Caco-2 (cell line): Measurements from ENCODE around the gene ZSCAN2. TPM values are rescaled to one million over a fixed set of nuclear protein-coding genes. Genes with fewer than 3 reads are reported as not detected.
A peak's percentile ranks its signal among the peaks of the same experiment; 100 is the strongest.
"Not testable (repeated sequence)": the region's sequence is repeated elsewhere in the genome, so short reads cannot be mapped to it uniquely, and the experiment has no call there.

ENCODE experiments used
- BruUV-seq: library from RNA; stranded (reverse); fragments of 400-500 nt; replicated peaks from 2 replicates; lab custom pipeline; 2021; lab: Mats Ljungman, UMichigan
- CTCF ChIA-PET: fragments of 300-600 bp; sonication (Branson Sonifier 250); formaldehyde crosslinking; loops from one replicate; lab custom pipeline; 2022; ENCODE audit warnings: antibody characterized with exemption; lab: Charles Lee
- POLR2A ChIA-PET: fragments of 300-600 bp; sonication (Branson Sonifier 250); formaldehyde crosslinking; loops from one replicate; lab custom pipeline; 2022; ENCODE audit warnings: antibody characterized with exemption; lab: Charles Lee
- DNase-seq, 2 experiments: peaks; one replicate each; pipeline versions ENCODE4 v3.0.0 to v3.0.0-alpha.2; 2020 to 2022
- H3K27me3 ChIP-seq: replicated peaks from 2 replicates; pipeline ENCODE4 v1.6.0; 2011; ENCODE audit warnings: low read length; ENCODE audit not compliant: control insufficient read depth, insufficient read depth
- H3K36me3 ChIP-seq: 2 replicates; pipeline ENCODE4 v1.5.1; 2011; ENCODE audit warnings: low read length; ENCODE audit not compliant: control insufficient read depth, insufficient read depth
- H3K4me1 ChIP-seq: fragments of 250-450 bp; sonication (Bioruptor Pico); 2 replicates; pipeline ENCODE4 v1.5.1; 2020; ENCODE audit warnings: mild to moderate bottlenecking
- H3K4me3 ChIP-seq: 2 replicates; pipeline ENCODE4 v1.5.1; 2011; ENCODE audit warnings: low read depth, mild to moderate bottlenecking, control low read depth, low read length
- H3K9me3 ChIP-seq: fragments of 250-450 bp; sonication (Bioruptor Pico); 2 replicates; pipeline ENCODE4 v1.5.1; 2020; ENCODE audit warnings: mild to moderate bottlenecking, moderate library complexity
- H3K27ac Mint-ChIP-seq: one replicate; pipeline ENCODE4 v1.8.0; 2022; ENCODE audit warnings: mixed read lengths; ENCODE audit not compliant: unreplicated experiment
- H3K27me3 Mint-ChIP-seq: one replicate; pipeline ENCODE4 v1.8.0; 2022; ENCODE audit warnings: mixed read lengths; ENCODE audit not compliant: insufficient read depth, unreplicated experiment
- H3K36me3 Mint-ChIP-seq: one replicate; pipeline ENCODE4 v1.8.0; 2022; ENCODE audit warnings: mild to moderate bottlenecking, mixed read lengths; ENCODE audit not compliant: insufficient read depth, unreplicated experiment
- H3K4me1 Mint-ChIP-seq: one replicate; pipeline ENCODE4 v1.8.0; 2022; ENCODE audit warnings: low read depth, mixed read lengths; ENCODE audit not compliant: unreplicated experiment
- H3K4me3 Mint-ChIP-seq: one replicate; pipeline ENCODE4 v1.8.0; 2022; ENCODE audit warnings: mild to moderate bottlenecking, moderate library complexity, mixed read lengths; ENCODE audit not compliant: unreplicated experiment
- H3K9me3 Mint-ChIP-seq: one replicate; pipeline ENCODE4 v1.8.0; 2022; ENCODE audit warnings: mixed read lengths; ENCODE audit not compliant: unreplicated experiment
- CTCF ChIP-seq, 2 experiments: fragments of 200-600 bp in 1 of 2; IDR thresholded peaks; 1 replicate in 1 of 2; 2 replicates in 1 of 2; pipeline versions ENCODE4 v1.5.1 to v1.8.0; 2011 to 2022; ENCODE audit warnings: antibody characterized with exemption in 1 of 2, control low read depth in 1 of 2, inconsistent platforms in 1 of 2, low read depth in 1 of 2, low read length in 1 of 2, mild to moderate bottlenecking in 1 of 2, moderate library complexity in 1 of 2; ENCODE audit not compliant: insufficient read depth in 1 of 2, severe bottlenecking in 1 of 2, unreplicated experiment in 1 of 2
- intact Hi-C: fragments of 100-400 bp; cut with micrococcal nuclease; formaldehyde crosslinking; loops from one replicate; pipeline ENCODE4 v1.10.0; 2022; ENCODE audit not compliant: unreplicated experiment
- total RNA-seq: library from RNA; stranded (reverse); gene quantifications from 2 replicates; pipeline ENCODE4 v1.2.3, GENCODE V29; 2022

Gene ZSCAN2
- total RNA-seq, 1 experiment from 2014 or later: 12.9 TPM

- Histone ChIP-seq H3K9me3 (no peaks in the 10 kb centered on the region), H3K27me3 (no peaks in the 10 kb centered on the region), H3K4me3 (peak overlapping the region; percentile 70), H3K36me3 (no peaks in the 10 kb centered on the region), H3K4me1 (0 out of 2 replicates have a peak, but pooled peaks cover 7% of the 10 kb centered on the region)
- ChIA-PET CTCF (interaction anchor here (1.1 to 2.1 kb wide), 2 partner anchors 34 to 35 kb away, joined by 3 to 10 read pairs; partner anchors contain the start of gene ZSCAN2), POLR2A (no interaction called here)
- DNase-seq: no peak
- H3K9me3 Mint-ChIP-seq: no peaks in the 10 kb centered on the region
- H3K27me3 Mint-ChIP-seq: no peaks in the 10 kb centered on the region
- no peak for TF ChIP-seq CTCF (IDR thresholded peaks at IDR 0.05; ENCODE audit: insufficient read depth in 1 of 2, low read depth in 1 of 2, low read length in 1 of 2, severe bottlenecking in 1 of 2, unreplicated experiment in 1 of 2)
- H3K4me3 Mint-ChIP-seq: peak overlapping the region; percentile 91
- H3K27ac Mint-ChIP-seq: no peak overlapping the region
- H3K4me1 Mint-ChIP-seq: no peaks in the 10 kb centered on the region
- BruUV-seq: no TSS peak
- H3K36me3 Mint-ChIP-seq: peaks cover 29% of the 10 kb centered on the region
- intact Hi-C loops: no loop called here
Observed at GRCh38 chr15:84634228-84634837, 33.5 kb downstream of the ZSCAN2 start.

GRCh38 chr15:84638103-84638502 lies 37.3 kb downstream of the ZSCAN2 start:
- POLR2A ChIA-PET: interaction anchor here (0.7 to 1.3 kb wide), 2 partner anchors 16 to 49 kb away, joined by 3 to 6 read pairs; partner anchors contain the start of gene WDR73
- CTCF ChIA-PET: interaction anchor here (0.8 to 2.5 kb wide), 5 partner anchors 16 to 290 kb away, joined by 4 to 25 read pairs (median 6); partner anchors contain the start of genes WDR73 and ZSCAN2
- no TSS peak for BruUV-seq
- H3K4me3 Mint-ChIP-seq: no peak overlapping the region
- Histone ChIP-seq H3K27me3 (no peaks in the 10 kb centered on the region), H3K36me3 (no peaks in the 10 kb centered on the region), H3K4me1 (no peaks in the 10 kb centered on the region), H3K9me3 (no peaks in the 10 kb centered on the region), H3K4me3 (no peak overlapping the region)
- H3K4me1 Mint-ChIP-seq: no peaks in the 10 kb centered on the region
- peaks cover 35% of the 10 kb centered on the region for H3K36me3 Mint-ChIP-seq
- intact Hi-C loops: loop anchor here (1.0 kb wide), 2 partner anchors 39 to 50 kb away; no protein-coding TSS in a partner anchor
- no peaks in the 10 kb centered on the region for H3K9me3 Mint-ChIP-seq
- DNase-seq: peak; percentile 52 to 64
- peak; percentile 31 to 71 for TF ChIP-seq CTCF (IDR thresholded peaks at IDR 0.05; ENCODE audit: insufficient read depth in 1 of 2, low read depth in 1 of 2, low read length in 1 of 2, severe bottlenecking in 1 of 2, unreplicated experiment in 1 of 2)
- no peaks in the 10 kb centered on the region for H3K27me3 Mint-ChIP-seq
- peak overlapping the region; percentile 11 for H3K27ac Mint-ChIP-seq

GRCh38 chr15:84641871-84642270 lies 41.1 kb downstream of the ZSCAN2 start:
- H3K27ac Mint-ChIP-seq, H3K4me1 Mint-ChIP-seq, H3K27me3 Mint-ChIP-seq, H3K4me1 ChIP-seq, POLR2A ChIA-PET, H3K27me3 ChIP-seq, H3K9me3 ChIP-seq, DNase-seq, BruUV-seq, H3K4me3 Mint-ChIP-seq, CTCF ChIA-PET, H3K36me3 ChIP-seq, H3K4me3 ChIP-seq, intact Hi-C loops, H3K9me3 Mint-ChIP-seq: not testable (repeated sequence)
- H3K36me3 Mint-ChIP-seq: peaks cover 55% of the 10 kb centered on the region

GRCh38 chr15:84642640-84643039 lies 41.8 kb downstream of the ZSCAN2 start:
- H3K4me3 ChIP-seq, H3K9me3 ChIP-seq, H3K4me1 ChIP-seq, H3K36me3 ChIP-seq, CTCF ChIA-PET, H3K27me3 Mint-ChIP-seq, DNase-seq, H3K4me3 Mint-ChIP-seq, POLR2A ChIA-PET, BruUV-seq, H3K9me3 Mint-ChIP-seq, H3K27ac Mint-ChIP-seq, intact Hi-C loops, H3K4me1 Mint-ChIP-seq, H3K27me3 ChIP-seq: not testable (repeated sequence)
- peaks cover 63% of the 10 kb centered on the region for H3K36me3 Mint-ChIP-seq
